GM23338 (cell line): Measurements from ENCODE around the gene HOXA5. TPM values are rescaled to one million over a fixed set of nuclear protein-coding genes. Genes with fewer than 3 reads are reported as not detected.

Source experiments
- ATAC-seq: fragments of 200-7000 bp; cut with Tn5 transposase; 3 replicates; pipeline ENCODE4 v1.9.1; 2020
- DNase-seq: peaks from one replicate; pipeline ENCODE4 v3.0.0-alpha.2; 2015; ENCODE audit warnings: low spot score
- H2AFZ ChIP-seq: fragments of 200-600 bp; sonication (generic); 2 replicates; pipeline ENCODE4 v1.8.0; 2016; ENCODE audit warnings: antibody characterized with exemption, mild to moderate bottlenecking, moderate library complexity
- H3F3A ChIP-seq: fragments of 200-600 bp; sonication (generic); replicated peaks from 2 replicates; pipeline ENCODE4 v1.8.0; 2017; ENCODE audit warnings: antibody characterized with exemption, mixed run types, low read depth
- H3K27ac ChIP-seq: fragments of 200-600 bp; sonication (generic); 2 replicates; pipeline ENCODE4 v1.6.1; 2016; ENCODE audit warnings: low read depth
- H3K27me3 ChIP-seq: fragments of 200-600 bp; sonication (generic); 2 replicates; pipeline ENCODE4 v1.8.0; 2016; ENCODE audit warnings: mild to moderate bottlenecking, mixed run types, moderate library complexity; ENCODE audit not compliant: insufficient read depth
- H3K36me3 ChIP-seq: fragments of 200-600 bp; sonication (generic); 2 replicates; pipeline ENCODE4 v1.8.0; 2016; ENCODE audit warnings: mild to moderate bottlenecking; ENCODE audit not compliant: insufficient read depth
- H3K4me1 ChIP-seq: fragments of 200-600 bp; sonication (generic); 2 replicates; pipeline ENCODE4 v1.8.0; 2016; ENCODE audit warnings: mild to moderate bottlenecking, moderate library complexity; ENCODE audit not compliant: insufficient read depth
- H3K4me2 ChIP-seq: fragments of 200-600 bp; sonication (generic); 2 replicates; pipeline ENCODE4 v1.7.1; 2017; ENCODE audit warnings: mixed run types
- H3K4me3 ChIP-seq: fragments of 200-600 bp; sonication (generic); 2 replicates; pipeline ENCODE4 v1.6.1; 2016; ENCODE audit warnings: mixed run types
- H3K79me2 ChIP-seq: fragments of 200-600 bp; sonication (generic); replicated peaks from 2 replicates; pipeline ENCODE4 v1.8.0; 2017; ENCODE audit warnings: mild to moderate bottlenecking; ENCODE audit not compliant: insufficient read depth
- H3K9me2 ChIP-seq: fragments of 200-600 bp; sonication (generic); 2 replicates; pipeline ENCODE4 v1.8.0; 2017; ENCODE audit not compliant: insufficient read depth
- H4K20me1 ChIP-seq: fragments of 200-600 bp; sonication (generic); replicated peaks from 2 replicates; pipeline ENCODE4 v1.8.0; 2017; ENCODE audit warnings: mild to moderate bottlenecking; ENCODE audit not compliant: insufficient read depth
- H3K27ac Mint-ChIP-seq: 2 replicates; pipeline ENCODE4 v1.8.0; 2020; ENCODE audit warnings: inconsistent platforms, mild to moderate bottlenecking, moderate library complexity, mixed read lengths
- H3K27me3 Mint-ChIP-seq: 3 replicates; pipeline ENCODE4 v1.8.0; 2022; ENCODE audit warnings: low read depth, mild to moderate bottlenecking, moderate library complexity, mixed read lengths, inconsistent platforms; ENCODE audit not compliant: insufficient read depth, poor library complexity
- H3K36me3 Mint-ChIP-seq: 3 replicates; pipeline ENCODE4 v1.8.0; 2021; ENCODE audit warnings: low read depth, mild to moderate bottlenecking, inconsistent platforms, moderate library complexity, mixed read lengths
- H3K4me1 Mint-ChIP-seq: 3 replicates; pipeline ENCODE4 v1.8.0; 2020; ENCODE audit warnings: mild to moderate bottlenecking, inconsistent platforms, mixed read lengths
- H3K4me3 Mint-ChIP-seq: 3 replicates; pipeline ENCODE4 v1.8.0; 2021; ENCODE audit warnings: moderate library complexity, mild to moderate bottlenecking, inconsistent platforms, mixed read lengths
- H3K9me3 Mint-ChIP-seq: 3 replicates; pipeline ENCODE4 v1.8.0; 2020; ENCODE audit warnings: moderate library complexity, mild to moderate bottlenecking, inconsistent platforms, mixed read lengths
- EZH2 ChIP-seq: fragments of 200-600 bp; sonication (generic); IDR thresholded peaks from one replicate; pipeline ENCODE4 v1.8.0; 2017; ENCODE audit warnings: antibody characterized with exemption, mild to moderate bottlenecking, low read depth; ENCODE audit not compliant: unreplicated experiment
- JUNB ChIP-seq: IDR thresholded peaks from one replicate; pipeline ENCODE4 v1.6.1; 2016; ENCODE audit warnings: antibody characterized with exemption; ENCODE audit not compliant: unreplicated experiment
- STAT1 ChIP-seq: IDR thresholded peaks from one replicate; pipeline ENCODE4 v1.6.1; 2016; ENCODE audit warnings: antibody characterized with exemption; ENCODE audit not compliant: unreplicated experiment
- ZNF114 ChIP-seq: fragments of 250-450 bp; sonication (Bioruptor Pico); IDR thresholded peaks from 2 replicates; pipeline ENCODE4 v1.5.0; 2020; ENCODE audit warnings: mild to moderate bottlenecking, moderate library complexity
- polyA plus RNA-seq: library from polyadenylated mRNA; unstranded; fragments of >200 nt; fragmentation: Nextera tagmentation; extraction: Ambion mirVana; gene quantifications from 2 replicates; pipeline ENCODE4 v1.2.1, GENCODE V29; 2016
- total RNA-seq: library from RNA; depleted of rRNA; stranded (reverse); fragments of >200 nt; shearing (Covaris generic); gene quantifications from 2 replicates; pipeline ENCODE4 v1.2.3, GENCODE V29; 2014
- TF ChIP-seq, protein P1 (sequence below), 2 experiments: fragments of 200-600 bp in 1 of 2; sonication (generic) in 1 of 2; conservative IDR thresholded peaks; 2 replicates each; pipeline versions ENCODE4 v1.5.1 to v1.6.1; 2016 to 2017; ENCODE audit warnings: antibody characterized with exemption in 2 of 2, low read depth in 2 of 2, mild to moderate bottlenecking in 2 of 2, moderate library complexity in 1 of 2
- TF ChIP-seq, protein P2 (sequence below): fragments of 250-450 bp; sonication (Bioruptor Pico); IDR thresholded peaks from 2 replicates; pipeline ENCODE4 v1.5.0; 2020; ENCODE audit warnings: mild to moderate bottlenecking, moderate library complexity
- TF ChIP-seq, protein P3 (sequence below): IDR thresholded peaks from one replicate; pipeline ENCODE4 v1.6.1; 2018; ENCODE audit warnings: antibody characterized with exemption; ENCODE audit not compliant: unreplicated experiment

The HOXA5 gene
- total and polyA plus RNA-seq, 2 experiments from 2014 or later = not detected

GRCh38 chr7:27134392-27134791, 9.1 kb downstream of the HOXA5 start:
- Histone ChIP-seq H3K79me2 (no peaks in the 10 kb centered on the region), H3K4me2 (no peak overlapping the region)
- peaks cover 96% of the 10 kb centered on the region for H3K27me3 Mint-ChIP-seq

GRCh38 chr7:27133409-27134231, 9.9 kb downstream of the HOXA5 start:
- DNase-seq = no peak
- Histone ChIP-seq H3F3A (peaks cover 45% of the 10 kb centered on the region), H3K4me3 (no peak overlapping the region), H3K79me2 (no peaks in the 10 kb centered on the region), H4K20me1 (peaks cover 61% of the 10 kb centered on the region), H3K9me2 (no peaks in the 10 kb centered on the region), H2AFZ (no peak overlapping the region), H3K4me2 (no peak overlapping the region), H3K4me1 (peaks cover 8% of the 10 kb centered on the region; the same call in 1 of the 2 replicates), H3K36me3 (no peaks in the 10 kb centered on the region), H3K27me3 (peaks cover 100% of the 10 kb centered on the region), H3K27ac (no peak overlapping the region)
- Mint-ChIP-seq H3K4me3 (no peak overlapping the region), H3K9me3 (no peaks in the 10 kb centered on the region; the same call in 2 of the 3 replicates), H3K4me1 (peaks cover 1% of the 10 kb centered on the region; the same call in 1 of the 3 replicates), H3K27ac (no peak overlapping the region), H3K36me3 (no peaks in the 10 kb centered on the region), H3K27me3 (peaks cover 96% of the 10 kb centered on the region)
- ATAC-seq = no peak
- no peak for TF ChIP-seq JUNB
- no peak for TF ChIP-seq ZNF114 (CRISPR knock-in tag)
- no peak for TF ChIP-seq STAT1
- TF ChIP-seq, protein P1, sequence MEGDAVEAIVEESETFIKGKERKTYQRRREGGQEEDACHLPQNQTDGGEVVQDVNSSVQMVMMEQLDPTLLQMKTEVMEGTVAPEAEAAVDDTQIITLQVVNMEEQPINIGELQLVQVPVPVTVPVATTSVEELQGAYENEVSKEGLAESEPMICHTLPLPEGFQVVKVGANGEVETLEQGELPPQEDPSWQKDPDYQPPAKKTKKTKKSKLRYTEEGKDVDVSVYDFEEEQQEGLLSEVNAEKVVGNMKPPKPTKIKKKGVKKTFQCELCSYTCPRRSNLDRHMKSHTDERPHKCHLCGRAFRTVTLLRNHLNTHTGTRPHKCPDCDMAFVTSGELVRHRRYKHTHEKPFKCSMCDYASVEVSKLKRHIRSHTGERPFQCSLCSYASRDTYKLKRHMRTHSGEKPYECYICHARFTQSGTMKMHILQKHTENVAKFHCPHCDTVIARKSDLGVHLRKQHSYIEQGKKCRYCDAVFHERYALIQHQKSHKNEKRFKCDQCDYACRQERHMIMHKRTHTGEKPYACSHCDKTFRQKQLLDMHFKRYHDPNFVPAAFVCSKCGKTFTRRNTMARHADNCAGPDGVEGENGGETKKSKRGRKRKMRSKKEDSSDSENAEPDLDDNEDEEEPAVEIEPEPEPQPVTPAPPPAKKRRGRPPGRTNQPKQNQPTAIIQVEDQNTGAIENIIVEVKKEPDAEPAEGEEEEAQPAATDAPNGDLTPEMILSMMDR (conservative IDR thresholded peaks at IDR 0.05; ENCODE audit: low read depth in 2 of 2) = no peak
- TF ChIP-seq, protein P2, sequence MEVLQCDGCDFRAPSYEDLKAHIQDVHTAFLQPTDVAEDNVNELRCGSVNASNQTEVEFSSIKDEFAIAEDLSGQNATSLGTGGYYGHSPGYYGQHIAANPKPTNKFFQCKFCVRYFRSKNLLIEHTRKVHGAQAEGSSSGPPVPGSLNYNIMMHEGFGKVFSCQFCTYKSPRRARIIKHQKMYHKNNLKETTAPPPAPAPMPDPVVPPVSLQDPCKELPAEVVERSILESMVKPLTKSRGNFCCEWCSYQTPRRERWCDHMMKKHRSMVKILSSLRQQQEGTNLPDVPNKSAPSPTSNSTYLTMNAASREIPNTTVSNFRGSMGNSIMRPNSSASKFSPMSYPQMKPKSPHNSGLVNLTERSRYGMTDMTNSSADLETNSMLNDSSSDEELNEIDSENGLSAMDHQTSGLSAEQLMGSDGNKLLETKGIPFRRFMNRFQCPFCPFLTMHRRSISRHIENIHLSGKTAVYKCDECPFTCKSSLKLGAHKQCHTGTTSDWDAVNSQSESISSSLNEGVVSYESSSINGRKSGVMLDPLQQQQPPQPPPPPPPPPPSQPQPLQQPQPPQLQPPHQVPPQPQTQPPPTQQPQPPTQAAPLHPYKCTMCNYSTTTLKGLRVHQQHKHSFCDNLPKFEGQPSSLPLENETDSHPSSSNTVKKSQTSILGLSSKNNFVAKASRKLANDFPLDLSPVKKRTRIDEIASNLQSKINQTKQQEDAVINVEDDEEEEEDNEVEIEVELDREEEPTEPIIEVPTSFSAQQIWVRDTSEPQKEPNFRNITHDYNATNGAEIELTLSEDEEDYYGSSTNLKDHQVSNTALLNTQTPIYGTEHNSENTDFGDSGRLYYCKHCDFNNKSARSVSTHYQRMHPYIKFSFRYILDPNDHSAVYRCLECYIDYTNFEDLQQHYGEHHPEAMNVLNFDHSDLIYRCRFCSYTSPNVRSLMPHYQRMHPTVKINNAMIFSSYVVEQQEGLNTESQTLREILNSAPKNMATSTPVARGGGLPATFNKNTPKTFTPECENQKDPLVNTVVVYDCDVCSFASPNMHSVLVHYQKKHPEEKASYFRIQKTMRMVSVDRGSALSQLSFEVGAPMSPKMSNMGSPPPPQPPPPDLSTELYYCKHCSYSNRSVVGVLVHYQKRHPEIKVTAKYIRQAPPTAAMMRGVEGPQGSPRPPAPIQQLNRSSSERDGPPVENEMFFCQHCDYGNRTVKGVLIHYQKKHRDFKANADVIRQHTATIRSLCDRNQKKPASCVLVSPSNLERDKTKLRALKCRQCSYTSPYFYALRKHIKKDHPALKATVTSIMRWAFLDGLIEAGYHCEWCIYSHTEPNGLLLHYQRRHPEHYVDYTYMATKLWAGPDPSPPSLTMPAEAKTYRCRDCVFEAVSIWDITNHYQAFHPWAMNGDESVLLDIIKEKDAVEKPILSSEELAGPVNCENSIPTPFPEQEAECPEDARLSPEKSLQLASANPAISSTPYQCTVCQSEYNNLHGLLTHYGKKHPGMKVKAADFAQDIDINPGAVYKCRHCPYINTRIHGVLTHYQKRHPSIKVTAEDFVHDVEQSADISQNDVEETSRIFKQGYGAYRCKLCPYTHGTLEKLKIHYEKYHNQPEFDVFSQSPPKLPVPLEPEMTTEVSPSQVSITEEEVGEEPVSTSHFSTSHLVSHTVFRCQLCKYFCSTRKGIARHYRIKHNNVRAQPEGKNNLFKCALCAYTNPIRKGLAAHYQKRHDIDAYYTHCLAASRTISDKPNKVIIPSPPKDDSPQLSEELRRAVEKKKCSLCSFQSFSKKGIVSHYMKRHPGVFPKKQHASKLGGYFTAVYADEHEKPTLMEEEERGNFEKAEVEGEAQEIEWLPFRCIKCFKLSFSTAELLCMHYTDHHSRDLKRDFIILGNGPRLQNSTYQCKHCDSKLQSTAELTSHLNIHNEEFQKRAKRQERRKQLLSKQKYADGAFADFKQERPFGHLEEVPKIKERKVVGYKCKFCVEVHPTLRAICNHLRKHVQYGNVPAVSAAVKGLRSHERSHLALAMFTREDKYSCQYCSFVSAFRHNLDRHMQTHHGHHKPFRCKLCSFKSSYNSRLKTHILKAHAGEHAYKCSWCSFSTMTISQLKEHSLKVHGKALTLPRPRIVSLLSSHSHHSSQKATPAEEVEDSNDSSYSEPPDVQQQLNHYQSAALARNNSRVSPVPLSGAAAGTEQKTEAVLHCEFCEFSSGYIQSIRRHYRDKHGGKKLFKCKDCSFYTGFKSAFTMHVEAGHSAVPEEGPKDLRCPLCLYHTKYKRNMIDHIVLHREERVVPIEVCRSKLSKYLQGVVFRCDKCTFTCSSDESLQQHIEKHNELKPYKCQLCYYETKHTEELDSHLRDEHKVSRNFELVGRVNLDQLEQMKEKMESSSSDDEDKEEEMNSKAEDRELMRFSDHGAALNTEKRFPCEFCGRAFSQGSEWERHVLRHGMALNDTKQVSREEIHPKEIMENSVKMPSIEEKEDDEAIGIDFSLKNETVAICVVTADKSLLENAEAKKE = no peak

More at GRCh38 chr7:27134392-27134791, 9.1 kb downstream of the HOXA5 start:
- no peaks in the 10 kb centered on the region for H3K9me2 ChIP-seq
- no peak overlapping the region for H3K4me3 Mint-ChIP-seq
- no peak overlapping the region for H3K27ac Mint-ChIP-seq
- no peak overlapping the region for H3K27ac ChIP-seq
- H3K4me1 Mint-ChIP-seq = peaks cover 5% of the 10 kb centered on the region; the same call in 2 of the 3 replicates
- no peak overlapping the region for H2AFZ ChIP-seq
- peaks cover 15% of the 10 kb centered on the region; the same call in 1 of the 2 replicates for H3K4me1 ChIP-seq
- no peak for DNase-seq
- H3K4me3 ChIP-seq = no peak overlapping the region
- H3K27me3 ChIP-seq = peaks cover 100% of the 10 kb centered on the region
- ATAC-seq = no peak
- H3F3A ChIP-seq = peaks cover 49% of the 10 kb centered on the region
- TF ChIP-seq EZH2 = peak; percentile 36
- TF ChIP-seq, protein P3, sequence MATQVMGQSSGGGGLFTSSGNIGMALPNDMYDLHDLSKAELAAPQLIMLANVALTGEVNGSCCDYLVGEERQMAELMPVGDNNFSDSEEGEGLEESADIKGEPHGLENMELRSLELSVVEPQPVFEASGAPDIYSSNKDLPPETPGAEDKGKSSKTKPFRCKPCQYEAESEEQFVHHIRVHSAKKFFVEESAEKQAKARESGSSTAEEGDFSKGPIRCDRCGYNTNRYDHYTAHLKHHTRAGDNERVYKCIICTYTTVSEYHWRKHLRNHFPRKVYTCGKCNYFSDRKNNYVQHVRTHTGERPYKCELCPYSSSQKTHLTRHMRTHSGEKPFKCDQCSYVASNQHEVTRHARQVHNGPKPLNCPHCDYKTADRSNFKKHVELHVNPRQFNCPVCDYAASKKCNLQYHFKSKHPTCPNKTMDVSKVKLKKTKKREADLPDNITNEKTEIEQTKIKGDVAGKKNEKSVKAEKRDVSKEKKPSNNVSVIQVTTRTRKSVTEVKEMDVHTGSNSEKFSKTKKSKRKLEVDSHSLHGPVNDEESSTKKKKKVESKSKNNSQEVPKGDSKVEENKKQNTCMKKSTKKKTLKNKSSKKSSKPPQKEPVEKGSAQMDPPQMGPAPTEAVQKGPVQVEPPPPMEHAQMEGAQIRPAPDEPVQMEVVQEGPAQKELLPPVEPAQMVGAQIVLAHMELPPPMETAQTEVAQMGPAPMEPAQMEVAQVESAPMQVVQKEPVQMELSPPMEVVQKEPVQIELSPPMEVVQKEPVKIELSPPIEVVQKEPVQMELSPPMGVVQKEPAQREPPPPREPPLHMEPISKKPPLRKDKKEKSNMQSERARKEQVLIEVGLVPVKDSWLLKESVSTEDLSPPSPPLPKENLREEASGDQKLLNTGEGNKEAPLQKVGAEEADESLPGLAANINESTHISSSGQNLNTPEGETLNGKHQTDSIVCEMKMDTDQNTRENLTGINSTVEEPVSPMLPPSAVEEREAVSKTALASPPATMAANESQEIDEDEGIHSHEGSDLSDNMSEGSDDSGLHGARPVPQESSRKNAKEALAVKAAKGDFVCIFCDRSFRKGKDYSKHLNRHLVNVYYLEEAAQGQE = no peak
- TF ChIP-seq STAT1 = no peak
- peaks cover 67% of the 10 kb centered on the region for H4K20me1 ChIP-seq
- no peaks in the 10 kb centered on the region; the same call in 2 of the 3 replicates for H3K9me3 Mint-ChIP-seq
- no peaks in the 10 kb centered on the region for H3K36me3 Mint-ChIP-seq
- H3K36me3 ChIP-seq = no peaks in the 10 kb centered on the region
